Colonic mucosa (tissue), 4 donors: ENCODE results near the gene CFAP46. TPM values are rescaled to one million over a fixed set of nuclear protein-coding genes. Genes with fewer than 3 reads are reported as not detected.

ENCODE experiments used
- DNase-seq: peaks from one replicate; pipeline ENCODE4 v3.0.0-alpha.2; 2020
- H3K27ac ChIP-seq: fragments of 200-600 bp; one replicate; pipeline ENCODE4 v1.8.0; 2021
- H3K27me3 ChIP-seq: fragments of 200-600 bp; one replicate; pipeline ENCODE4 v1.8.0; 2021
- H3K36me3 ChIP-seq: fragments of 200-600 bp; one replicate; pipeline ENCODE4 v1.8.0; 2021
- H3K4me1 ChIP-seq: fragments of 200-600 bp; one replicate; pipeline ENCODE4 v1.8.0; 2021; ENCODE audit warnings: mild to moderate bottlenecking
- H3K4me3 ChIP-seq: fragments of 200-600 bp; one replicate; pipeline ENCODE4 v1.8.0; 2021
- H3K9ac ChIP-seq, 2 donors: one replicate each; pipeline ENCODE4 v1.7.0; 2013; ENCODE audit warnings: control low read depth in 2 of 2, low read depth in 2 of 2, low read length in 2 of 2
- H3K9me3 ChIP-seq: fragments of 200-600 bp; one replicate; pipeline ENCODE4 v1.8.0; 2021
- CTCF ChIP-seq: fragments of 200-600 bp; IDR thresholded peaks from one replicate; pipeline ENCODE4 v1.8.0; 2022; ENCODE audit warnings: antibody characterized with exemption, mild to moderate bottlenecking
- intact Hi-C: fragments of 100-400 bp; cut with DNase I; formaldehyde crosslinking; loops from one replicate; pipeline ENCODE4 v1.14.1; 2022
- total RNA-seq, 2 donors: library from RNA; stranded (reverse); fragmentation: NEBNext Ultra II Directional in 1 of 2; extraction: Animal tissue kit (Norgen Biotek cat#: 25700) in 1 of 2; gene quantifications; one replicate each; pipeline ENCODE4 v1.2.1, GENCODE V29; 2021
- donor health status: healthy.
- donor health status: DM: no; HTN: no; CAD: no.
- donor health status: DM: no; HTN: no; CAD: no.

CFAP46 gene
- total RNA-seq, 2 donors from 2014 or later, result 0.13 TPM; not detected in 1

- intact Hi-C loops, result no loop called here
- DNase-seq, result no peak
Measured at GRCh38 chr10:132869621-132870020, 72.7 kb downstream of the CFAP46 start.

GRCh38 chr10:132868995-132869394 is 73.4 kb downstream of the CFAP46 start:
- no peaks in the 10 kb centered on the region for H3K4me1 ChIP-seq
- H3K9ac ChIP-seq, result no peak overlapping the region
- H3K27ac ChIP-seq, result no peak overlapping the region
- no peak overlapping the region for H3K4me3 ChIP-seq
- TF ChIP-seq CTCF, result no peak
- DNase-seq, result no peak
- H3K36me3 ChIP-seq, result no peaks in the 10 kb centered on the region
- intact Hi-C loops, result no loop called here
- H3K9me3 ChIP-seq, result no peaks in the 10 kb centered on the region
- H3K27me3 ChIP-seq, result no peaks in the 10 kb centered on the region

More at GRCh38 chr10:132869621-132870020, 72.7 kb downstream of the CFAP46 start:
- H3K36me3 ChIP-seq, result no peaks in the 10 kb centered on the region
- no peak for TF ChIP-seq CTCF
- no peak overlapping the region for H3K9ac ChIP-seq
- no peaks in the 10 kb centered on the region for H3K9me3 ChIP-seq
- no peak overlapping the region for H3K27ac ChIP-seq
- no peak overlapping the region for H3K4me3 ChIP-seq
- no peaks in the 10 kb centered on the region for H3K4me1 ChIP-seq
- no peaks in the 10 kb centered on the region for H3K27me3 ChIP-seq

- H3K4me3 ChIP-seq, result no peak overlapping the region
- no peak for TF ChIP-seq CTCF
- no peaks in the 10 kb centered on the region for H3K27me3 ChIP-seq
- no peaks in the 10 kb centered on the region for H3K4me1 ChIP-seq
- H3K9ac ChIP-seq, result no peak overlapping the region
- no peaks in the 10 kb centered on the region for H3K36me3 ChIP-seq
- intact Hi-C loops, result no loop called here
- H3K9me3 ChIP-seq, result no peaks in the 10 kb centered on the region
- H3K27ac ChIP-seq, result no peak overlapping the region
- no peak for DNase-seq
Measured at GRCh38 chr10:132867801-132868644, 74.3 kb downstream of the CFAP46 start.

GRCh38 chr10:132866601-132867381 is 75.6 kb downstream of the CFAP46 start:
- Histone ChIP-seq H3K9me3 (no peaks in the 10 kb centered on the region), H3K9ac (no peak overlapping the region), H3K27ac (no peak overlapping the region), H3K4me3 (no peak overlapping the region), H3K27me3 (no peaks in the 10 kb centered on the region), H3K36me3 (no peaks in the 10 kb centered on the region), H3K4me1 (no peaks in the 10 kb centered on the region)
- intact Hi-C loops, result no loop called here
- TF ChIP-seq CTCF, result no peak
- no peak for DNase-seq

- Histone ChIP-seq H3K4me1 (no peaks in the 10 kb centered on the region), H3K27me3 (no peaks in the 10 kb centered on the region), H3K36me3 (no peaks in the 10 kb centered on the region), H3K4me3 (no peak overlapping the region), H3K9me3 (no peaks in the 10 kb centered on the region), H3K9ac (no peak overlapping the region), H3K27ac (no peak overlapping the region)
- no peak for TF ChIP-seq CTCF
- no peak for DNase-seq
- intact Hi-C loops, result no loop called here
Measured at GRCh38 chr10:132865851-132866600, 76.3 kb downstream of the CFAP46 start.
